GM18526 (cell line): ENCODE results near the gene MYL12B.

Experiments
- POLR2A ChIP-seq: IDR thresholded peaks from 3 replicates; pipeline ENCODE4 v1.6.1; 2011; ENCODE audit not compliant: insufficient read length; ENCODE audit errors: extremely low read depth

MYL12B gene

DNA sequence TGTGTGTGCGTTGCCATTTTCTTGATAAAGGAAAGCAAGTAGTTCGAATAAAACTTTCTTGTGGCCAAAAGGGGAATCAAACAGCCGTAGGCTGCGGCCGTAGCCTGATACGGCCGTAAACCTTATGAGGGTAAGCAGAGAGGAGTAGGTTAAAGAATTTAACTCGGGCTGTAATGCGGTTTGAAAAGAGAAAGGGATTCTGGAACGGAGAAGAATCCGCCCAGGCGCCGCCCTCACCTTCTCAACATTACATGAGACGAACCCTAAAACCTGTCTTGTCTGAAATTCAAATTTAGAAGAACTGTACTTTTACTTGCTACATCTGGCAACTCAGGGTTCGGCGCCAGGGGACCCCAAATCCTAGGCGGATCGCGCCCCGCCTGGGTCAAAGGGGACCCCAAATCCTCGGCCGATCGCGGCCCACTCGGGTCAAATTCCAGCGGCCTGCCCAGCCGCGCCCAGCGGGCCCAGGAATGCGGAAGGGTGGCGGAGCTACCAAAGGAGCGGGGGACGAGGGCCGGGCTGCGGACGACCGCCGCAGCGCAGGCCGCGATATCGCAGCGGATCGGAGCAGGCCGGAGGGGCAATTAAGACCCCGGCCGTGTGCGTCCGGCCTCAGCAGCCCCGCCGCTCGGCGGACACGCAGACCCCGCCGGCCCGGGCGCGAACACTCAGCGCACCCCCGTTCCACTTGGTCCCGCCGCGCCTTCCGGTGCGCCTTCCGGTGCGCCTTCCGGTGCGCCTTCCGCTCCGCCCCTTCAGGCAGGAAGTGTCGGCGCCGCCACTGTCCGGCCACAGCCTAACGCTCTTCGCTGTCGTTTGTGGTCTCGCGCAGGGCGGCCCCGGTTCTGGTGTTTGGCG, at the start of gene MYL12B:
Gene MYL12B (plus strand): TSS at position 761 of the 861 bp plus-strand sequence. CDS start 10,766 bp downstream, outside the sequence.
- peak; percentile 73 for TF ChIP-seq POLR2A

DNA sequence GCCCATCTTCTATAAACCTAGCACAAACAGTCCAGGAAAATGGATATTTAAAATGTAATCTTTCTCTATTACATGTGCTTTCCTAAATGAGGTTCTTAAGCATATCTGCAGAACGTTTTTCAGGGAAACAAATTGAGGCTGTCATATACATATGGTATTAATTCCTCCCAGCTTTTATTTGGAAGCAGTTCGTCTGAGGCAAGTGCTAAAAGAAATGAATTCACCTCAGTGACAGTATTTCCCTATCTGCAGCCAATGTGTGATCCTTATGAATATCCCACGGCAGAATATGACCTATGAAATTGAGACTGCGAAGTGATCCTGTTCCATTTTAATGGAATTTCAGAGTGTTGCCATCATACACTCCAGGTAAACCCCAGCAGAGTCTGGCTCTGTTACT, 49.3 kb upstream of the MYL12B start:
- TF ChIP-seq POLR2A: no peak

DNA sequence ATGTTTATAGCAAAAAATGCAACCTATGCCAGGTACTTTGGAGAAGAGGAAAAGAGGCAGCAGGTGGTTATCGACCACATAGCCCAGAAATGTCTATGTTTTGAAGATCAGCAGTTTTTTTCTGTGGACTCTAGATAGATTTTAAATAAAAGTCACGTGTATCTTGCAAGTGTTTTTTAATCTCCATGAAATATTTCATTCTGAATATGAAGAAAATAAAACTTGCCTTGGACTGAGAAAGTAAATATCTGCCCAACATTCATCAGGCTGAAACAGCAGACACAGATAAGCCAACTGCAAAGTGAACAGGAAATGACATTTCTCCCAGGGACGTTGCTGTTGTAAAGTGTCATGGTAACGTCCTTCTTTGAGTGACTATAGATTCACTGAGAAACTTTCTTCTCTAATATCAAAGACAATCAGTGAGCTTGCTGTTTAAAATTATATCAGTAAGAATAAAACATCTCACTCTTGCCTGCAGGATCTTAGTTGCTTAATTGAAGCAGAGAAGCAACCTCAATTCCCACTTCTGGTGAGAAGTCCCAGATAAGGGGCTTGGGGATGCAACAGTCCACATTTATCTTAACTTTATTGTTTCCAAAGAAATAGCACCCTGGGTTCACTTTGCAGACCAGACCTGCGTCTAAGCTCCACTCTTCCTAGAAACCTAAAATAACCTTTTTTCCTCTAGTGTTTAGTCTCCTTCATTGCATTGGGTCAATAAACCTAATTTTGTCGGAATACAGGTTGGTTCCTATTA, 48.5 kb upstream of the MYL12B start:
- no peak for TF ChIP-seq POLR2A

DNA sequence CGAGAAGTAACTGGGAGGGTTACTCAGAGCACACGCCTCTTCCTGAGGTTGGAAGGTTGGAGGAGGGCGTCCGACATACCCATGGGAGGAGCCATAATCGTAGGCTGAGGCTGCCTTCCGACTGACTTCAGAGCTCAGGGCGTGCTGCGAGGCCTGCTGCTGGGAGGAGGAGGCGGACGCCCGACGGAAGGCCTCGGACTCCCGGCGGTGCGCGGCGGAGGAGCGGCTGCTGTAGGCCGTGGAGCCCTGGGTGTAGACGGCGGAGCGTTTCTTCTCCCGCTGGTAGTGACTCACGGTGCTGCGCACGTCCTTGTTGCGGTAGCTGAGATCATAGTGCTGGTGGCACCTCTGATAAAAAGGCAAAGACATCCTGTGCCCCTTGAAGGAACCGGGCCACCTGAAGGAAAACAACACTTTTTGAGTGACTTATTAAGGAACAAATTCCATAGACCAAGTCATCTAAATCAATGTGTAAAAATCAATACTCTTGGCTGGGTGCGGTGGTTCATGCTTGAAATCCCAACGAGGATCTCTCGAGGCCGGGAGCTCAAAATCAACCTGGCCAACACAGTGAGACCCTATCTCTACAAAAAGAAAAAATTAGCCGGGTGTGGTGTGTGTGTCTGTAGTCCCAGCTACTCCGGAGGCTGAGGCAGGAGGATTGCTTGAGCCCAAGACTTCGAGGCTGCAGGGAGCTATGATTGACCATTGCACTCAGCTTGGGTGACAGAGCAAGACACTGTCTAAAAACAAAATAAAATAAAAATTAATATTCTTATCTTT, 46.9 kb upstream of the MYL12B start:
- no peak for TF ChIP-seq POLR2A

DNA sequence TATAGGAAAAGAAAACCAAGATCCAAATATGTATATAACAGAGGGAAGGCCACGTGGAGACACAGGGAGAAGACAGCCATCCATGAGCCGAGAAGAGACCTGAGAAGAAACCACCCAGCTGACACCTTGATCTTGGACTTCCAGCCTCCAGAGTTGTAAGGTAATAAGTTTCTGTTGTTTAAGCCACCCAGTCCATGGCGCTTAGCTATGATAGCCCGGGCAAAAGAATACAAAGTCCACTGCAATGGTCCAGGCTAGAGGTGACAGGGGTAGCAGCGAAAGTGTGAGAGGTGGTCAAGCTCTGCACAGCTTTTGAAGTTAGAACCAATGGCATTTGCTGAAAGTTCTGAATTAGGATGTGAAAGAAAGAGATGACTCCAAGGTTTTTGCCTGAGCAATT, 44.9 kb upstream of the MYL12B start:
- no peak for TF ChIP-seq POLR2A

DNA sequence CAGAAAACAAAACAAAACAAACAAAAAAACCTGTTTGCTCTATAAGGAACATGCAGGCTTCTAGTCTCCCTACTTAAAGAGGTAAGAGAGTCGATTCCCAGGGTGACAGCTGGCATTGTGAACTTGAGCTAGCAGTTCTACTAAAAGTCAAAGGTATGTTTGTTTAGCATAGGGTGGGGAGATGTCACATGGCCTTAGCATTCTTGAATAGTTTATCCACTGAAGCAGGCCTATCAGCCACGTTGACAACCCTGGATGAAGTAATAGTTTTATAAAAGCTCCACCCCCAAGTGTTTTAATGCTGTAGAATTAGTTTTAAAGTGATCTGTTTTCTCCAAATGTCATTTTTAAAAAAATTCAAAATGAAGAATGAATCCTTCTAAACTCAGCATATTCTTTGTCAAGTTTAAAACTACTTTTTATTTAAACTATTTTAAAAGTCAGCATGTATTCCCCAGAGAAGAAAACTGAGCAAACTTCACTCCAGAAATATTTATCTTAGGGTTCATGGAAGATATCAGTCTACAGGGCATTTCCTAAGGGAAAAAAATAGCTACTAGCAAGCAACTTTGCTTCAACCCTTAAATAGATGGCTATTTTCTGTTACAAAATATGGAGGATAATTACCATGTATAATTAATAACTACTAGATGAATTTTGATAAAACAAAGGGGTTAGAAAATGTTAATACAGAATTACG, 43.8 kb upstream of the MYL12B start:
- TF ChIP-seq POLR2A: no peak

DNA sequence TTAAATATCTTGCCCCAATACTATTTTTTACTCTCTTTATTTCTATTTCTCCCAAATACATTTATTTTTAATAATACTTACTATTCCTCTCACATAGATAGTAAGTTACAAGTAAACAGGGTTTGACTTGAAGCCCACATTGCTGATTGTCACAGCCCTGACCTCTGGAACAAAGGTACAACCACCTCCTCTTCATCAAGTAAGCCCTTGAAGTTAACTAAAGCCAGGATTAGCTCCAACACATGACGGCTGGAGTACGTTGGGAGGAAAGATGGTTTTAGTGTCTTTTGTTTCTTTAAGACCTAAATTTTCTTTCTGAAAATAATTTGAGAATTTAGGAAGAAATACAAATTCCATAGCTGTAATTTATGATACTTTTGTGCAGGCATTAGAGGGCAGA, 43.1 kb upstream of the MYL12B start:
- no peak for TF ChIP-seq POLR2A

DNA sequence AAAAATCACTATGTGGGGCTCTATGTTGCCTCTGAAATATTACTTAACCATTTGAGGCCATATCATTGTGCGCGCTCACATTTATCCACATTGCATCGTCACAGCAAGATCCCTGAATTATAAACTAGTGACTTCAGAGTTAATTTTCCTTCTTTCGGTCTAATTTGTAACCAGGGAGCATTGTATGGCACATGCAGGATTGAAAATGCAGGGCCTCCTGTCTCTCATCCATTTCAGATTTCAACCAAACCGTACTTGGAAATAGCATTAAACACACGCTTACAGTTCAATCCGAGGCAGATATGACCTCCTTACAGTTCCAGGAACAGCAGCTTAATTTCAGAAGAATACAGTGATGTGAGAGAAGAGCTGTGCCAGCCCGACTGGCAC, 42.7 kb upstream of the MYL12B start:
- no peak for TF ChIP-seq POLR2A

DNA sequence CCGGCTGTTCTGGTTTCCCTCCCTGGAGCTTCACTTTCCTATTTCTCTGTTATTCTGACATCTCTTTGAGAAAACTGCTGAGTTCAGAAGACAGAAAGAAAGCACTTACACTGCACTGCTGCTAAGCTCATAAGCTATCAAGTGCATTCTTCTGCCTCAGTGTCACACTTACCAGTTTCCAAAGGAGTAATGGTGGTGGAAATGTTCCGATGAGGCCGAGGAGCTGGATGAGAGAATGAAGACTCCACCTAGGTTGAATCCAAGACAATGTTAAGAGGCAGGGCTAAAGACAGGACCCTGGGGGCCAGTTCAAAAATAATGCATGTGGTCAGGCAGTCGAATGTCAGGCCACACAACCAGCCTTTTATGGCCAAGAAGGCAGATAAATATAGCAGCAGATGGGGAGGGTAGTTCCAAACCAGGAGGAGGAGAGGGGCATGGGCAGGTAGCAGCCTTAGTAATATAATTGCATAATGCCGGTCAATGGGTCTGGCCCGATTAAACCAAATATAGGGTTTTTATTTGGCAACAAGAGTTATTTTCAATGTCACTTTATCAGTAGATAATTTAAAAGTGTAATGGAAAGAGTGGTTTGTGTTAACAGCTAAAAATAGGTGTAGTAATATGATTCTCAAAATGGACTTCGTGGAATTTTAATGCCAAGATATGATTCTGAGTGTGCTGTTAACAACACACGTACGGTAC, 42.1 kb upstream of the MYL12B start, which contains the start of gene MYOM1:
Gene MYOM1 (minus strand): TSS at position 338 of the 705 bp plus-strand sequence. CDS start 4,745 bp downstream, outside the sequence.
- no peak for TF ChIP-seq POLR2A

DNA sequence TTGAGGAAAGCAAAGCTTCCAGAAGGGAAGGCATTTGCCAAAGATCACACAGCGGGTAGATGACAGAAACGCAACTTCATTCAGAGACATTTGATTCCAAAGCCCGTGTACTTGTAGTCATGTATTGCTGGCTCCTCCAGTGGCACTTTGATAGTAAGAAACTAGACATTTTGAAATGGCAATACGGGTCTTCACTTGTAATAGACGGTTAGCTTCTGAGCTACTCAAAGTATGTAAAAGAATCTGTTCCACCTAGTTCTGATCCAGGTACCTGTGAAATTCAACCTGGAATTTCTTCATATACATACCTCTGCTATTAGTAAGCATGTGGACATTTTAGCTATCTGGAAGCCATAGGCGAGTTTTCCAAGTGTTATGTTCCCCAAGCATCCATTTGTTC, 40.4 kb upstream of the MYL12B start:
- TF ChIP-seq POLR2A: no peak

DNA sequence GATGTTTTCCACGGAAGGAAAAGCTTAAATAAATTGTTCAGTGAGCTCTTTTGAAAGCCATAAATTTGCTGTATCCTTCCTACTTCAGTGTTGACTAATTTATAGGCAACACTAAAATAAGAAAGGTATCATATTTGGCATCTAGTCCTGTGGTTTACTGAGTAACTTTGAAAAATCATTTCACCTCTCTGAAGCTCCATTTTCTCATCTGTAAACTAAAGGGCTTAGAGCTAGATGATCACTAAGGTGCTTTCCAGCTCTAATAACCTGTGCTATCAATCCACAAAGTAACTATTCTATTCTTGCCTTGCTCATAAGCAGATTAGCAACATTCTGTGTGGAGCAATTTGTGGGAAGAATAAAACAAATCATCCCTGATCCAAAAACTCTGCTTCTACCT, 38.6 kb upstream of the MYL12B start:
- TF ChIP-seq POLR2A: no peak

DNA sequence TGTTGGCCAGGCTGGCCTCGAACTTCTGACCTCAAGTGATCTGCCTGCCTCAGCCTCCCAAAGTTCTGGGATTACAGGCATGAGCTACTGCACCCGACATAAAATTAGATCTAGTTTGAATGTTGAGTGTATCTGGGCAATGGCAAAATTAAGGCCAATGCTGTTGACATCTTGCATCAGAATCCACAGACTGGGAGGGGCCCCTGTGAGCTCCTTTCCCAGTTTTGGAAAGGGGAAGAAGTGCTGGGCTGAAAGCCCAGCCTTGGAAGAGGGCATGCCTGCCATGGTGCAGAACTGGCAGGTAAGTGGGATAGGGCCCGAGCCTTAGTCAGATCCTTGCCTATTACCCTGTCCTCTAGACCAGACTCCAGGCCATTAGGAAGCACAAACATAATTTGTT, 37.7 kb upstream of the MYL12B start:
- TF ChIP-seq POLR2A: no peak

DNA sequence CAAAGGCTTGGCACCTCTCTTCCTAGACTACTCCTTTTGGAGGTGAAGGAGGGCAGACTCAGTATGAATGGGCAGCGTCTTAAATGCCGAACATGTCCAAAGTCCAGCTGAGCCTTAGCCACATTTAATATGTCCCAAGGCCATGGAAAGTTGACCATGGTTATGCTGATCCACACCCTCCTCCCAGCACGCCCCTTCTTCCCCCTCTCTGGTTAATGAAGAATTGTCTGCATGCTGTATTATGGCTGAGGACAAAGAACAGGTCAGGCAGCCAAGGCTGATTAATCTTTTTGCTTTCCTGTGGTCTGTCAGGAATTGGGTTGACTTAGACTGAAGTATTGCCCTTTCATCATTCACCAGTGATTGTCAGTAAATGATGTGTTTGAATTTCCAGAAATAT, 36.3 kb upstream of the MYL12B start:
- TF ChIP-seq POLR2A: no peak

DNA sequence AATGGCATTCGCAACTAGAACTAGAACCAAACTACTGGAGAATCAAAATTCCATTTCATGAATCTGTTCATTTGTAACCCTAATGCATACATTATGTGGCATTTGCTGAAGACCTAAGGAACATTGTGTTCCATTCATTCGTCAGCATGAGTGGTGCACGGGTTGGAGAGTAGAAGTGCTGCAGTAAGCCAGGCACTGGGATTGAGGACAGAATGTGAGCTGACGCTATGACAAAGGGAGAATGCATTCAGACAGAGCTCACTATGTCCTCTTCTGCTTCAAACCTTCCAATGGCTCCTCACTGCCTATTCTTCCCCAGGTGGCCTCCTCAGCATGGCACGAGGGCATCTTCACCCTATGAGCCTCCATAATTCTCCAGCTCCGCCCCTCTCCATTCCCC, 35.9 kb upstream of the MYL12B start:
- TF ChIP-seq POLR2A: no peak
